Kidney (tissue), 14 donors: ENCODE measurements around the gene LRP1. TPM values are rescaled to one million over a fixed set of nuclear protein-coding genes. Genes with fewer than 3 reads are reported as not detected.

Experiments used
- DNase-seq, 5 donors: peaks; one replicate each; pipeline ENCODE4 v3.0.0-alpha.2; 2013 to 2020
- FAIRE-seq: peaks from 2 replicates; lab custom pipeline; 2012; peaks lifted over from hg19 to GRCh38; lab: Jason Lieb, UNC
- H3K27ac ChIP-seq, 2 donors: one replicate each; pipeline ENCODE4 v1.7.0; 2013; ENCODE audit warnings: low read depth in 2 of 2, low read length in 2 of 2, inconsistent platforms in 1 of 2
- H3K27me3 ChIP-seq: one replicate; pipeline ENCODE4 v1.7.1; 2013; ENCODE audit warnings: low read length, inconsistent platforms; ENCODE audit not compliant: control insufficient read depth, insufficient read depth
- H3K36me3 ChIP-seq, 3 donors: one replicate each; pipeline versions ENCODE4 v1.7.0 to v1.7.1; 2013; ENCODE audit warnings: low read length in 3 of 3, control low read depth in 1 of 3, inconsistent platforms in 1 of 3; ENCODE audit not compliant: insufficient read depth in 3 of 3, control insufficient read depth in 2 of 3
- H3K4me1 ChIP-seq, 3 donors: one replicate each; pipeline versions ENCODE4 v1.7.0 to v1.7.1; 2013; ENCODE audit warnings: low read length in 3 of 3, inconsistent platforms in 1 of 3, low read depth in 1 of 3; ENCODE audit not compliant: control insufficient read depth in 2 of 3, insufficient read depth in 2 of 3
- H3K4me3 ChIP-seq, 3 donors: one replicate each; pipeline versions ENCODE4 v1.7.0 to v1.8.1; 2013; ENCODE audit warnings: low read length in 3 of 3, control low read depth in 1 of 3, inconsistent platforms in 1 of 3
- H3K9ac ChIP-seq, 3 donors: one replicate each; pipeline versions ENCODE4 v1.7.0 to v1.7.1; 2013; ENCODE audit warnings: low read length in 3 of 3, control low read depth in 1 of 3, inconsistent platforms in 1 of 3
- H3K9me3 ChIP-seq, 3 donors: one replicate each; pipeline versions ENCODE4 v1.7.0 to v1.7.1; 2013; ENCODE audit warnings: low read length in 3 of 3, control low read depth in 1 of 3, inconsistent platforms in 1 of 3; ENCODE audit not compliant: control insufficient read depth in 2 of 3, insufficient read depth in 1 of 3
- intact Hi-C: fragments of 100-400 bp; cut with DNase I; formaldehyde crosslinking; loops from one replicate; pipeline ENCODE4 v1.11.1; 2022
- polyA plus RNA-seq: library from polyadenylated mRNA; stranded (reverse); fragments of 350-450 nt; fragmentation: Illumina TruSeq; extraction: RNeasy Lipid Tissue Mini Kit (QIAGEN cat#74804); gene quantifications from one replicate; pipeline ENCODE4 v1.2.3, GENCODE V29; 2014; ENCODE audit warnings: low read depth, low replicate concordance; ENCODE audit not compliant: insufficient read depth
- total RNA-seq: library from RNA; stranded (reverse); fragmentation: NEBNext Ultra II Directional; extraction: Animal tissue kit (Norgen Biotek cat#: 25700); gene quantifications from one replicate; pipeline ENCODE4 v1.2.1, GENCODE V29; 2021
- TF ChIP-seq, protein P1 (sequence below): IDR thresholded peaks from 3 replicates; pipeline ENCODE4 v1.5.1; 2012; ENCODE audit warnings: mild to moderate bottlenecking, moderate library complexity, borderline replicate concordance; ENCODE audit not compliant: insufficient read depth; ENCODE audit errors: extremely low read depth
- donor health status: control.
- donor health status: control.
- donor health status: control.
- donor health status: control.
- donor health status: control.
- donor health status: DM: yes; HTN: yes; CAD: no.
- donor health status: Normal renal cell carcinoma (clear cell type).

The LRP1 gene
- total and polyA plus RNA-seq, 2 donors from 2014 or later = 18.7 to 121 TPM

DNA sequence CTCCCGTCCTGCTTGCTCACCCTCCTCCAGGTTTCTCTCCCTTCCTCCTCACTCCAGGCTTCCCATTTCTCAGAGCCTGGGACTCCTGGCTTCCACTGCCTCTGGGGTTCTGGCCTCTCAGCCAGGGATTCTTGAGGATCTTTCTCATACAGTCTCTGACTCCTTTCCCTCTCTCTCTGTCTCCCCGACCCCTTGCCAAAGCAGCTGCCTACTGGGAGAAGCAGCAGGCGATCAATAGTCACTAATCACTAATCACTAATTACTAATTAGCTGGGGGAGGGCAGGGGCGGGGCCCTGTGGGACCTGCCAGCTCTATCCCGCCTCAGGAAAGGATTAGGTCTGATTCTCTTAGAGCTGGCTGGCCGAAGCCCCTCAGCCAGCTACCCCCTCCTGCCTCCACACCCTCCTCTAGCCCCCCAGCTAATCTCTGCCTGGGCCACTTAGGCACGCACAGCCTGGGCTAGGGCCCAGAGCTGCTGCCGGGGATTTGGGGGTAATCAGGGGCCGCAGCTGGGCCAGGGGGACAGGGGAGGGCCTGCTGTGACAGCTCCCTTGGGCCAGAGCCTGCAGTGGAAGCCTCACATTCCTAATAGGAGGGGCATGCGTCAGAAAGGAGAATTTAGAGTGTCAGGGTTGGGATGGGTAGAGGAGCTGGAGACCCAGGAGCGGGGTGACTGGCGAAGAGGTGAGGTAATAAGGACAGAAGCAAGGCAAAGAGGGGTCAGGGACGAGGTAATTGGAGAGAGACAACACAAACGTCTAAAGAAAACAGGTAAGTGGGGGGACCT is 91.1 kb downstream of the LRP1 start:
- no peaks in the 10 kb centered on the region for H3K36me3 ChIP-seq
- no peak overlapping the region for H3K9ac ChIP-seq
- FAIRE-seq = no peak
- TF ChIP-seq, protein P1, sequence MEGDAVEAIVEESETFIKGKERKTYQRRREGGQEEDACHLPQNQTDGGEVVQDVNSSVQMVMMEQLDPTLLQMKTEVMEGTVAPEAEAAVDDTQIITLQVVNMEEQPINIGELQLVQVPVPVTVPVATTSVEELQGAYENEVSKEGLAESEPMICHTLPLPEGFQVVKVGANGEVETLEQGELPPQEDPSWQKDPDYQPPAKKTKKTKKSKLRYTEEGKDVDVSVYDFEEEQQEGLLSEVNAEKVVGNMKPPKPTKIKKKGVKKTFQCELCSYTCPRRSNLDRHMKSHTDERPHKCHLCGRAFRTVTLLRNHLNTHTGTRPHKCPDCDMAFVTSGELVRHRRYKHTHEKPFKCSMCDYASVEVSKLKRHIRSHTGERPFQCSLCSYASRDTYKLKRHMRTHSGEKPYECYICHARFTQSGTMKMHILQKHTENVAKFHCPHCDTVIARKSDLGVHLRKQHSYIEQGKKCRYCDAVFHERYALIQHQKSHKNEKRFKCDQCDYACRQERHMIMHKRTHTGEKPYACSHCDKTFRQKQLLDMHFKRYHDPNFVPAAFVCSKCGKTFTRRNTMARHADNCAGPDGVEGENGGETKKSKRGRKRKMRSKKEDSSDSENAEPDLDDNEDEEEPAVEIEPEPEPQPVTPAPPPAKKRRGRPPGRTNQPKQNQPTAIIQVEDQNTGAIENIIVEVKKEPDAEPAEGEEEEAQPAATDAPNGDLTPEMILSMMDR = no peak
- peaks cover 0 to 9% (median 0%) of the 10 kb centered on the region in 3 donors for H3K4me1 ChIP-seq
- H3K9me3 ChIP-seq = no peaks in the 10 kb centered on the region
- DNase-seq = peak in 1 of 5 donors; percentile 48
- H3K27ac ChIP-seq = no peak overlapping the region
- peaks cover 52% of the 10 kb centered on the region for H3K27me3 ChIP-seq
- intact Hi-C loops = no loop called here
- no peak overlapping the region for H3K4me3 ChIP-seq

DNA sequence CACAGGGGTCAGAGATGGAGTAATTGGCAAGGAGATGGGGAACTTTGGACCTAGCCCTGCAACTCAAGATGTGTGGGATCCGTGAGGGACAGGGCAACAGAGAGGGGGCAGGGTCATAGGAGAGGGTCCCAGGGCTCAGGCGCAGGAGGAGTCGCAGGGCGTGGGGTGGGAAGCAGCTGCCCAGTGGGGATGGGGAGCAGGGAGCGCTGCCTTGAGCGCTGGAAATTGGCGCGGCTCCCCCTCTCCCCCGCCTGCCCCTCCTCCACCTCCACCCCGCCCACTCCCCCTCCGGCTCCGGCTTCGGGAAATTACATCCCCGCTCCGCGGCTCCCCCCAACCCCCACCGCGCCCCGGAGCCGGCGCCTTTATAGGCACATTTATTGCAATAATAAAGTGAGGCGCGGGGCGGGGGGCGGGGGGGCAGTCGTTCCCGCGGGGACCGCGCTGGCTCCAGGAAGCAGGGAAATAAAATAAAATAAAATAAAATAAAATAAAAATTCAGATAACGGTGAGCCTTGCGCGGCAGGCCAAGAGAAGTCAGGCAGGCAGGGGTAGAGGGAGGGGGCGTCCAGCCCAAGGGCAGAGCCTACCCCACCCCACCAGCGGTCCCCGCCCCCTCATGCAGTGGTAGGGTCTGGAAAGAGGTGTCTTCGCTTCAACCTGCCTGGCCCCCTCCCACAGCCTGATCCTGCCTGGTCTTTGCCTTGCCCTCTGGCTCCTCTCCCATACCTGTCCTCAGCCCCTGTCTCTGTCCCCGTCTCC is 91.9 kb downstream of the LRP1 start:
- Histone ChIP-seq H3K4me1 (peaks cover 0 to 9% (median 0%) of the 10 kb centered on the region in 3 donors), H3K4me3 (no peak overlapping the region), H3K27me3 (peaks cover 44% of the 10 kb centered on the region), H3K27ac (no peak overlapping the region), H3K36me3 (no peaks in the 10 kb centered on the region), H3K9me3 (no peaks in the 10 kb centered on the region), H3K9ac (no peak overlapping the region)
- intact Hi-C loops = no loop called here
- TF ChIP-seq, protein P1 = no peak
- FAIRE-seq (no peak), DNase-seq (peak in 2 of 5 donors; percentile 71 to 74)

DNA sequence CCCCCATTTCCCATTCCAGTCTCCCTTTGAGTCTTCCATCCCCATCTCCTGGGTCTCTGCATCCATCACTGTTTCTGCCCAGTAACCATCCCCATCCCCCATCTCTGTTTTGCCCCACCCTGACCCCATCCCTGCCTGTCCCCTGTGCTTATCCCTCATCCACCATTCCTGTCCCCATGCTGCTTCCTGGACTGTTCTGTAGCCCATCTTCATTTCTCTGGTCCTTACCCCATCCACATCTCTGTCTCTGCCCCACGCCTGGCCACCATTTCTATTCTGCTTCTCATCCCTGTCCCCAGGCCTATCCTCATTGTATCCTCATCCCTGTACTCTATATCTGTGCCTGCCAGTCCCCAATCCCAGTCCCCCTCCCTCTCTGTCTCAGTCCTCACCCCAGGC is 92.5 kb downstream of the LRP1 start:
- Histone ChIP-seq H3K9ac (no peak overlapping the region), H3K27me3 (peaks cover 38% of the 10 kb centered on the region), H3K36me3 (no peaks in the 10 kb centered on the region), H3K27ac (no peak overlapping the region), H3K4me1 (peaks cover 0 to 9% (median 0%) of the 10 kb centered on the region in 3 donors), H3K9me3 (no peaks in the 10 kb centered on the region), H3K4me3 (no peak overlapping the region)
- DNase-seq = no peak
- no peak for FAIRE-seq
- TF ChIP-seq, protein P1 = no peak
- intact Hi-C loops = no loop called here
